ENCODE data around the gene PSG5.

DNA sequence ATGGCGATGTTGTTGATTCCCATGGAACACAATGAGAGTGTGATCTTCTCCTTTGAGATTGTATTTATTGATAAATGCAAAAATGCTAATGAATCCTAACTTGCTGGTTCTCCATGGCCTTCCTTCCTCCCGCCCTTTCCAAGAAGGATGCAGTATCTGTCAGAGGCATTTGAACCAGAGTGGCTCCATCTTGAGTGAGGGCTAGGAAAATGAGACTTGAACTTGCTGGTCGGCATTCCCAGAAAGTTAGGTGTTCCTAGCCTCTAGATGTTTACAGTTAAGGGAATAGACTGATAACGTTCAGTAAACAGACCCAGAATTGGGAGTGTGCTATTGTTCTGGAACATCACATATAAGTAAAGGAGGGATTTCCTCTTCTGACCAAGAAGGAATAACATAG is 59.6 kb downstream of the PSG5 start:
- TF ChIP-seq POLR2AphosphoS5 (IDR thresholded peaks at IDR 0.05; ENCODE audit: low read depth) = no peak
- no peak for TF ChIP-seq GABPA (IDR thresholded peaks at IDR 0.05; ENCODE audit: low read depth)
- TF ChIP-seq, protein P1, sequence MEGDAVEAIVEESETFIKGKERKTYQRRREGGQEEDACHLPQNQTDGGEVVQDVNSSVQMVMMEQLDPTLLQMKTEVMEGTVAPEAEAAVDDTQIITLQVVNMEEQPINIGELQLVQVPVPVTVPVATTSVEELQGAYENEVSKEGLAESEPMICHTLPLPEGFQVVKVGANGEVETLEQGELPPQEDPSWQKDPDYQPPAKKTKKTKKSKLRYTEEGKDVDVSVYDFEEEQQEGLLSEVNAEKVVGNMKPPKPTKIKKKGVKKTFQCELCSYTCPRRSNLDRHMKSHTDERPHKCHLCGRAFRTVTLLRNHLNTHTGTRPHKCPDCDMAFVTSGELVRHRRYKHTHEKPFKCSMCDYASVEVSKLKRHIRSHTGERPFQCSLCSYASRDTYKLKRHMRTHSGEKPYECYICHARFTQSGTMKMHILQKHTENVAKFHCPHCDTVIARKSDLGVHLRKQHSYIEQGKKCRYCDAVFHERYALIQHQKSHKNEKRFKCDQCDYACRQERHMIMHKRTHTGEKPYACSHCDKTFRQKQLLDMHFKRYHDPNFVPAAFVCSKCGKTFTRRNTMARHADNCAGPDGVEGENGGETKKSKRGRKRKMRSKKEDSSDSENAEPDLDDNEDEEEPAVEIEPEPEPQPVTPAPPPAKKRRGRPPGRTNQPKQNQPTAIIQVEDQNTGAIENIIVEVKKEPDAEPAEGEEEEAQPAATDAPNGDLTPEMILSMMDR (IDR thresholded peaks at IDR 0.05; ENCODE audit: insufficient read depth, low read length) = no peak
